Medulla oblongata (tissue), 1 donor: ENCODE data around the gene TNKS2.
"Not testable (repeated sequence)": the region's sequence is repeated elsewhere in the genome, so short reads cannot be mapped to it uniquely, and the experiment has no call there.

Experiments
- DNase-seq: peaks from one replicate; pipeline ENCODE4 v3.0.0-alpha.2; 2015; ENCODE audit errors: extremely low spot score

TNKS2 gene

GRCh38 chr10:91865562-91866081 is 67.4 kb downstream of the TNKS2 start:
- no peak for DNase-seq

GRCh38 chr10:91875156-91875555 is 76.9 kb downstream of the TNKS2 start:
- DNase-seq: no peak

- no peak for DNase-seq
Observed at GRCh38 chr10:91875779-91876178, 77.6 kb downstream of the TNKS2 start.

GRCh38 chr10:91879515-91880170 is 81.4 kb downstream of the TNKS2 start:
- DNase-seq: no peak

- DNase-seq: no peak
Observed at GRCh38 chr10:91880310-91880709, 82.1 kb downstream of the TNKS2 start.

- DNase-seq: peak; percentile 38
Observed at GRCh38 chr10:91883549-91884444, 85.6 kb downstream of the TNKS2 start.

- DNase-seq: no peak
Observed at GRCh38 chr10:91884536-91884935, 86.3 kb downstream of the TNKS2 start.

GRCh38 chr10:91885362-91886079 is 87.3 kb downstream of the TNKS2 start:
- no peak for DNase-seq

GRCh38 chr10:91886954-91887271 is 88.7 kb downstream of the TNKS2 start:
- DNase-seq: no peak

- peak; percentile 57 for DNase-seq
Observed at GRCh38 chr10:91887272-91888076, 89.2 kb downstream of the TNKS2 start.

- no peak for DNase-seq
Observed at GRCh38 chr10:91891125-91892001, 93.1 kb downstream of the TNKS2 start.

- no peak for DNase-seq
Observed at GRCh38 chr10:91893051-91893450, 94.8 kb downstream of the TNKS2 start.

GRCh38 chr10:91894261-91894685 is 96.0 kb downstream of the TNKS2 start:
- not testable (repeated sequence) for DNase-seq

- DNase-seq: no peak
Observed at GRCh38 chr10:91896212-91896756, 98.1 kb downstream of the TNKS2 start.

GRCh38 chr10:91897421-91897820 is 99.2 kb downstream of the TNKS2 start:
- DNase-seq: no peak

GRCh38 chr10:91901784-91902677 is 103.8 kb downstream of the TNKS2 start:
- DNase-seq: no peak

- DNase-seq: no peak
Observed at GRCh38 chr10:91907033-91907594, 108.9 kb downstream of the TNKS2 start.

GRCh38 chr10:91907914-91908336 is 109.7 kb downstream of the TNKS2 start:
- DNase-seq: no peak
